ENCODE measurements around the gene ROR1.

ROR1 gene

DNA sequence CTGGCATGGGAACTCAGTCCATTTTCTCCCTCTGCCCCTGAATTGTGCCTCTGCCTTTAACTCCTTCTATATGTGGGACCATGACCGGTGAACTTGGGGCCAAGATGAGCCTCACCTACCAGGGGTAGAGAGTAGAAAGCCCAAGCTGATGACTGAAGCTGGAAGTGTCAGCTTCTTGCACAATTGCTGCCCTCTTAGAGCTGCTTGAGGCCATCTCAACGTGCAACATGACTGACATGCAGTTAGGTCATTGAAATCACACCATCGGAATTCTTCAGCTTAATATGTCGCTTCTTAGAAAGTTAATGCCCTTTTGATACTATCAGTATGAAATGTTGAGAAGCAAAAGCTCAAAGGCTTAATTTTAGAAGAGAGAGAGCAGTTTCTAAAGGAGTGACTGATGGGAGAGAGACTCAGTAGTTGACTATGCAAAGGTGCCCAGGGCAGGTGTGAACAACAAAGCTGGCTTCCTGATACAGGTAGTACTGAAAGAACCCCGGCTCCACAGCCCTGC is 340.3 kb downstream of the ROR1 start:
- DNase-seq, result no peak

DNA sequence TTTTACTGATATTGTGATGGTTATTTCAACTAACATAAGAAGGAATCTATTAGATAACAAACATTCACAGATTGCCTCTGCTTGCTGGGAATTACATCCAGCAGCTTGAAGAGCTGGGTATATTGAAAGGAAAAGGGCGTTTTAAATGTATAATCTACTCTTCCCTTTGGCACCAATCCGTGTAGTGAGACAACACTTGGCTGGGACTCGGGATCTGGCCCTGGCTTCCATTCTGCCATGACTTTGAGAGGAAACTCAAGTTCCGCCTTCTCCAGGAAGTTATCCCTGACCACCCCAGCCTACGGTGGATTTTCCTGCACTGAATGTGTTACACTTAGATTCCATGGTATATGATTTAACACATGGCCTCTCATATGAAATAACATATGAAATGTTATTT is 342.7 kb downstream of the ROR1 start:
- DNase-seq, result no peak

DNA sequence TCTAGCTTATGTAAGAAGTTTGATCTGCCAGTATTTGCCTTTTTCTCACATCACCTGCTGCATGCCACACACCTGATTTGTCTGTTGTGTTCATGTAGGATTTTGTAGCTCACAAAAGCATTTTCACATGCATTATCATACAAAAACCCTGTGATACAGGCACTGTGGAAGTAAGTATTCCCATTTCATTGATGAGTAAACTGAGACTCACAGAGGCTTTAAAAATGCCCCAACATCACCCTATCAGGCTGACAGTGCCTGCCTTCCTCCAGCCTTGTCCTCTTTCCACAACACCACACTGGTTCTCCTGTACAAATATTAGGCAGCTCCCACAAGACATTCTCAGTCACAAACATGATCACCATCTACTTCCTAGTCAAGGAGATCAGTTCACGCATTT is 343.7 kb downstream of the ROR1 start:
- no peak for DNase-seq

DNA sequence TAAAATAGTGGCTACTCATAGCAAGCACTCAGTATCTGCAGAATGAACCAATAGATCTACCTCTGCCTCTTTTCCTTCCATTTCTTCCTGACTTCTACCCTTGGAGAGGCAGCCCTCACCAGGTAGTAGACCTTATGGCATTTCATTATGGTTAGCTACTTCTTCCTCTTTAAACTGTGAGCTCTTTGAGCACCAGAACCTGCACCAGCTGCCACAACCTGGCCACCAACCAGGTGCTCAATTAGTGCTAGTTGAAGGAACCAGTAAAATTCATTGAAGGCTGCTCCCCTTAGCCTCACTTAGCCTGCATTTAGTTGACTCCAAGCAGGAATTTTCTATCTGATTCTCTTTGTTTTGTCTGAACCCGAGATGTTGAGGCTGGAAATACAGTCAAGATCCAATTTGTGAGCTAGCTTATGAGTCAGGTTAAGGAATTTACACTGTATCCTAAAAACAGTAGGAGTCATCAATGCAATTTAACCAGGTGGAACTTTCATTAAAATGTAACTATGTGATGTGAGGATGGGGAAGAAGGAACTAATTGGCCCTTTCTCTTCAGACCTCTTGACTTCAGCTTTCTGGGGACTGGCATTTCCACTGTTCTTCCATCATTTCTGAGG is 348.1 kb downstream of the ROR1 start:
- no peak for DNase-seq

DNA sequence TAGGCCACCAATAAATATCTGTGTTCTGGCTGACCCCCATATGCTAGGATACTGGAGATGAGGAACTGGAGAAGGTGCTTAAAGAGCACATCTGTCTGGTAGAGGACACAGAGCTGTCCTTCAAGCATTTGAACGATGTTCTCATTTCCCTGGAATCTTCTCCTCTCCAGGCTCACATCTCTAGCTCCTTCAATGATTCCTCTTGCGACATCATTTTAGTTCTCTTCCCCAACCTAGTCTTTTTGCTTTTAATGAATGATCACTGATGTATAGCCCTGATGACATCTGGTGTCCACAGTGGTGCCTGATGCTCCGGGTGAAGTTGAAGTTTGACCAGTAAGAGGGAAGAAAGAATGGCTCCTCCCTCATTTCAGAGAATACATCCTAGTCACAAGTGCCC is 348.8 kb downstream of the ROR1 start:
- DNase-seq, result no peak

DNA sequence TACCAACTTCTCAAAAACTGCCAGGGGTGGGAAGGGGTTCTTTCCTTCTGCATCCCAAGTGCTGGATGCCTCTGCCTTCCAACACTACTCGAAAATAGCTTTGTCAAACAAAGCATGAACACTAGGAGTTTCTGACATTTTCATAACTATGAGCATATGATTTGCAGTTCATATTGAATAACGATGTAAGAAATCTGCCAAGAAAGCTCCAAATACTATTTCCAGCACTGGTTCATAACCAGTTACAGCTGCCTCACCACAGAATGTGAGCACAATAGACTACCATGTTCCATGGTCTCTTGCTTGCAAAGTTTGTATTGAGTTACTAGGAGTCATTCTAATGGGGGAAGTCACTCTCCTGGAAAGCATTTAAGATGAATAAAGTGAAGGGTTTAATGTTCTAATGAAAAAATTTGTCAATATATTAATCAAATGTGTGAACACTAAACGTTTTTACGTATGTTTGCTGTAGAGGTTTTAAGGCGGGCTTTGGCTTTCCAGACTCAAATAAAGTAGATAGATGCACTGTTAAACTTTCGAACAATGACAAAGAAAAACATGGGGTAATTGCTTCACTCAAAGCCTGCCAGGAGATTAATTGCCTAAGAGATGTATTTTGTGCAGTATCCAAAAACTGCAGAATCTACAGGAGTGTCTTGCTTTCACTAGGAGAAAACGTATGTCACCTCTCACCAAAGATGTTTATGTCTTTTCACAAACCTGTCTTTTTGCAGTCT is 351.1 kb downstream of the ROR1 start:
- DNase-seq, result no peak

DNA sequence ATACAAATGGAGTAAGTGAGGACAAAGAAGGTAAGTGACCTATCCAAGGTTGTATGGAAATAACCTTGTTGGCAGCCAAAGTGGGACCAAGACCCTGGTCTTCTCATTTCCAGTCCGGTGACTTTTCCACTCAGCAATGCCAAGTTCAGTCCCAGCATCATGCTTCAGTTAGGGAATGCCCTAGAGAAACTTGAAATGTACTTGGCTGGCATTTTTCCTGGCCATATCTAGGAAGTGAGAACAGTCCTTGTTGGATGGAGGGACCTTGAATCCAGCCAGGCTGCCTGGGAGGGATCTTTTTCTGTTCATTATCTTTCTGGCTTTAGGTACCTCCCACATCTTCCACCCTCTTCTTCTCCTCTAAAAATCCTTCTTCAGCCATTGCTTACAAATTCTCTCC is 352.8 kb downstream of the ROR1 start:
- DNase-seq, result no peak

DNA sequence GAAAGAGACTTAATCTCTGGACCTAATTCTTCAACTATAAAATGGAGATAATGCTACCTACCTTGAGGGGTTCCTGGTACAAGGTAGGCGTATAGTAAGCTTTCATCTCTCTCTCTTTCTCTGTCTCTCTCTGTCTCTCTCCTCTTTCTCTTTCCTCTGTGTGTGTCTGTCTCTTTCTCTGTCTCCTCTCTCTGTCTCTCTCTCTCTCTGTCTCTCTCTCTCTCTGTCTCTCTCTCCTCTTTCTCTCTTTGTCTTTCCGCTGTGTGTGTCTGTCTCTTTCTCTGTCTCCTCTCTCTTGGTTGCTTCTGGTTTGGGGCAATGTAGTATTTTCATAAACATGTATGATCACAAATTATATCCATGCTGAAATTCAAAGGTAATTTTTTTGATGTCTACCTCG is 353.5 kb downstream of the ROR1 start:
- DNase-seq, result no peak

DNA sequence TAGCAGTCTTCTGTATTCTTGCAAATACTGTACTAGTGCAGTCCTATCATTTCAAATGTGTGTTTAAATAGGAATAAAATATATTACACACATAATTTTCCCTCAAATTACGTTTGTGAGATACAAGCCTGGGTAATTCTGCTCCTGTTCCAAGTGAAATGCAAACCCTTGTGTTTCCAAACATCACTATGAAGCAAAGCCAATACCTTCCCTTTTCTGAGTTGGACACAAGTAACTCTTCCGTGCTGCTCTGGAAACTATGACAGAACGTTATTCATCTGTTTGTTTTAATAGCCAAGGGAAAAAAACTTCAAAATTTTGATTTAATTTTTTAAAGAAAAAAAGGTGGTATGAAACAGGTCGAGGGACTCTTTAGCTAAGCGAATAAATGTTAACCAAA is 355.9 kb downstream of the ROR1 start:
- no peak for DNase-seq

DNA sequence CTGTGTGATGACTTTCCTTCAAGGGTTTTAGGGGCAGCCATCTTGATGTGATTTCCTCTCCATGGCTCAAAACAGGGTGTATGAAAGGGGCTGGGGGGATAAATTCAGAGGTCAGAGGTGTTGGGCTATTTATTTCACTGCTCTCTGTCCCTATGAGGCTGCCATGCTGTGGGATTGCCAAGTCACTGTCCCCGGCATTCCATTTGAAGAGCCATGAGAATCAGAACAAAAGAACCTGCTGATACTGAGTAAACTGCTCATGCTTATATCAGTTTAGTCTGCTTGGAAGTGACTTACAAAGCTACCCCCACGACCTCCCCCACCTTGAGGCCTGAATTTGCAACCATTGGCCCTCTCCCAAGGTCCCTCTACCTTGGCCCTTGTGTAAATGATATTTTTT is 357.3 kb downstream of the ROR1 start:
- DNase-seq, result no peak

DNA sequence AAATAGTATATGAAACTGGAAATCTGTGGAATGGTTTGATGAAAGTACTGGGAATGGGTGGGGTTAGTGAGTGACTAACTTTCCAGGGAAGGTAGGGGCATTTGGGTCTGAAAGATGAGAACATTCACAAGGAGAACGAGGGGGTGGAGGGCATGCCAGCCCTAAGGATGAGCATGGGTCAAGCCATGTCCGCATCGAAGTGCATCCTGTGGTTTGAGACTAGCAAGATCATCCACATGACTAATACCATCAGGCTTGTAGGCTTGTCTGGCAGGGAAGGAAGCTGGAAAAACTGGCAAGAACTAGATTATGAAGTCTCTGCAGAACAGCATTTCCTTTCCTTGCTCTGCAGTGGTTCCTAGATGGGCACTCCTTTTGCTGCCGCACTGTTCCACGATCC is 359.2 kb downstream of the ROR1 start:
- DNase-seq, result no peak

DNA sequence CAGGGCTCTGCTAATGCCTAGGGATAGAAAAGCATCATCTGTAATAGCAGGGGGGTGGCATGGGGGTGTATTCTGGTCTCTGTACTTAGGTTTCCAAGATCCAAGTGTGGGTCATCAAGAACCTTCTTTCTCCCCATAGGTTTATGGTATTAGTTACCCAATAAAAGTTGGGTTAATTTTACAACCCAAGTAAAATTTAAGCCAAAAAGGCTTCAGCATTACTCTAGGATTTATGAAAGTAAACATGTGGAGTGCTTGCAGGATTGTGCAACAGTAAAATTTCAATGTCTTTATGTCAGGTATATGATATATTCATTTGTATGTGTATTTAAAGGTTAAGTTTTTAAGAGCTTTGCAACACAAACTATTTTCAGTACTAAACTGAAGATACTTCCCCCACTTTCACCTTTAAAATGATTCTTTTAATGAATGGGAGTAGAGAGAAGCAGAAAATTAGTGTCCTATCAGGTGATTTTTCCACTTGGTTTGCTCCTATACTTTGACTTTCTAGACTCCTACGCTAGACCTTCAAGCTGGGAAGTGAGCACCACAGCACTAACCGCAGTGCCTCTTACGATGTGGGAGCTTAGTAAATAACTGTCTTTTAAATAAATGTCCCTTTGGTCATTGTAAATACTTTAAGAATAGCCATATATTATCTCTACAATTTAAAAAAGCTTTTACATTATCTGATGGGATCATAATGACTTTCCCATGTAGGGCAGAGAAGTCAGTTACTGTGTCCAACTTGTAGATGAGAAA is 361.8 kb downstream of the ROR1 start:
- no peak for DNase-seq

DNA sequence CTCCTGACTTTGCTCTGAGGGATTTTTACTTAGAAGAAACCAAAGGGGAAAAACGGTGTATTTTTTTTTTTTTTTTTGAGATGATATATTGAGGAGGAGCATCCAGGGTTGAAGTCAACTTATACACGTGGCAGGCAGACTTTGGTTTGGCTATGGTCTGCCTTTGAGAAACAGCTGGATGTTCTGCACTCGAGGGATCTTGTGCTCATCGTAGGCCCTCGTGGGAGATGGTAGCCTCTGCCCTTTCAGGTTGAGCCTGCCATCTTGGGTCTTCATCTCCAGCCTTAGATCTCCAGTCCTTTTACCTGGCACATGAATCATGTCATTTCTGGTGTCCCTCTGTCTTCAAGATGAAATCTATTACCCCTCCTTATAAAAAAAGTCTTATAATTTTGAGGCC is 362.5 kb downstream of the ROR1 start:
- DNase-seq, result no peak

DNA sequence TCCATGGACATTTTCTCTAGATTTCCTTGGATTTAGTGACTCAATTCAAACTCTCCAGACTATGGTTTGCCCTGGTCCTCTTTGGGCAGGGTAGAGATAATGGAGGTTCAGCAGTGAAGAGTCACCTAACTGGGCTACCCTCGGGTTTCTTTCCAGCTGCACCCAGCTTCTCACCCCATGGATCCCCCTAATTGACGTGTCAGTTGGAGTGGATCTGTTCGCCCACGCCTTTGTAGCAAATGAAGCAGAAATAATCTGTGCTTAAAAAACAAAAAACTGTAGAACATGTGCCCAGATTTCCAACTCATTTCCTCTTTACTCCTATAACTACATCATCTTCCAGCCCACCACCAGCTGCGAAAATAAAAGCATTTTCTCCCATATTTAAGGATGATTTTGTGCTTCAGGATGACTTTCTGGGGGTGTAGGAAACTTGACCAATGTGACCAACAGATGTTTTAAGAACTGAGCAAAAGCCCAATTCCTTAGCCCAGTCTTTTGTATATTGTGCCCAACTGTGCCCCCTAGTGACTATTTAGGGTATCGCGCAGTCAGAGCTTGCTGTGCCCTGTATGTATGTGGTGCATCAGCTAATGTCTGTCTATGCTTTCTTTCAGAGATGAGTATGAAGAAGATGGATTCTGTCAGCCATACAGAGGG is 363.1 kb downstream of the ROR1 start:
- peak; percentile 64 for DNase-seq

DNA sequence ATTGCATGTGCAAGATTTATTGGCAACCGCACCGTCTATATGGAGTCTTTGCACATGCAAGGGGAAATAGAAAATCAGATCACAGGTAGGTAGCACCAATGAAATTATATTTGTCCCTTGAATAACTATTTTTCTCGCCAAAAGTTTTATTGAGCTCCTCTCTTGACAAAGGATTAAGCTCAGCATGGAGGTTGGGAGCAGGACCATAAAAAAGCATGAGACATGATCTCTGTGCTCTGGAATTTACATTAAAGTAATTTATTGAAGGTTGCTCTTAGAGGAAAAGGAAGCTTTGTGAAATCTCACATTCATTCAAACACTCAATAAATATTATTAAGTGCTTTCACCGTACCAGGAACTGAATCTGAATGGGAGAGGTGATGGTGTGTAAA is 363.6 kb downstream of the ROR1 start:
- no peak for DNase-seq

DNA sequence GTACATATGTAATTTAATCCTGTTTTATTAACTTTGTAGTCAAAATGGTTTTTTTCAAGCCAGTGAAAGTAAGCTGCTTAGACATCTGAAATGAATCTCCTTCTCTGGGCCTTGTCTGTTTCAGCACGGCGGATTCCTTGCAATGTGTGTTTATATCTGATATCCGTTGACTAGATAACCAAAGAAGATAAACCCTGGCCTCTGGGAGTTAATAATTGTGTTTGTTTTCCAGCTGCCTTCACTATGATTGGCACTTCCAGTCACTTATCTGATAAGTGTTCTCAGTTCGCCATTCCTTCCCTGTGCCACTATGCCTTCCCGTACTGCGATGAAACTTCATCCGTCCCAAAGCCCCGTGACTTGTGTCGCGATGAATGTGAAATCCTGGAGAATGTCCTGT is 366.1 kb downstream of the ROR1 start:
- no peak for DNase-seq

DNA sequence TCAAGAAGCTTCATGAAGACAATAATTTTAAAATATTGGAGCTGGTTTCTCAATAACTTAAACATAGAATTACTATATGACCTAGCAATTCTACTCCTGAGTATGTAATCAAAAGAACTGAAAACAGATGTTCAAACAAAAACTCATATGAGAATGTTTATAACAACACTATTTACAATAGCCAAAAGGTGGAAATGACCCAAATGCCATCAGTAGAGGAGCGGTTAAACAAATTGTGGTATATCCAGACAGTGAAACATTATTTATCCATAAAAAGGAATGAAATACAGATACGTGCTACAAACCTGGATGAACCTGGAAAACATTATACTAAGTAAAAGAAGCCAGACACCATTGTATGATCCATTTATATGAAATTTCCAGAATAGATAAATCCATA is 366.8 kb downstream of the ROR1 start:
- DNase-seq, result no peak

DNA sequence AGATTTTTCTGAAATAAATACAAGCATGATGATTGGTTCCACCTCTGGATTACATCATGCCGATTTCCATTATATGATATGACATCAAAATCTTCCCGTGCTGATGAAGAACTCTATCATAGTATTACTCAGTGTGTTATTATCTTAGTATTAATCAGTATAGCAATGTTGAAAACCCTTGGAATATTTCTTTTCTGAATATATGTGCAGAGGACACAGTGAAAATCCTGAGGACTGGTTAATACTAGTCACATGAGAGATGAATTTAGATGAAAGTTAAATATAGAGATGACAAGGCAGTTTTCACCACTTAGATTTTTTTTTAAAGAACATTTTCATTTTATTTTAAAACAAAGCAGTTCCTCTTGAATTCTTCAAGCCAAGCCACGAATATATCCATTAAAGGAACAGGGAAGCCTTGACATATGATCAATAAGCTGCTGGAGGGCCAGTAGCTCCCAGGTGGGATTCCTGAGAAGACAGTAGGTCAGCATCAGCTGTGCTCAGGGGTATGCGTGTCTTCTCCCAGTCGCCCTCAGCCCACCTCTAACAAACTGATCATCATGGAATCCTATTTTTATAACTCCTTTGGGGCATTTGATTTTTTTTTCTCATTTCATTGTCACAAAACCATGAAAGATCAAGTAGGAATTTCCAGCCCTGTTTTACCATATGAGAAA is 373.4 kb downstream of the ROR1 start:
- DNase-seq, result no peak

DNA sequence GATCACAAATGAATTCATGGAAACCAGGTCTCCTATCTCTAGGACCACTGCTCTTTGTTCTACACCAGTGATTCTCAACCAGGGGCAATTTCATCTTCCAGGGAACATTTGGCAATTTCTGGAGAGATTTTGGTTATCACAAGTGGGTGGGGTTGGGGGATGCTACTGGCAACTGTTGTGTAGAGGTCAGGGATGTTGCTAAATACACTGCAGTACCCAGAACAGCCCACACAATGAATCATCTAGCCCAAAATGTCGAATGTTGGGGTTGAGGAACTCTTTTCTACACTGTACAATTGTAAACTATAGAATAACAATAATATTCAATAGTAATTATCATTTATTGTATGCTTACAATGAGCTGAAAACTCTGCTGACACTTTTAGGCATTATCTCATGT is 373.9 kb downstream of the ROR1 start:
- DNase-seq, result no peak

DNA sequence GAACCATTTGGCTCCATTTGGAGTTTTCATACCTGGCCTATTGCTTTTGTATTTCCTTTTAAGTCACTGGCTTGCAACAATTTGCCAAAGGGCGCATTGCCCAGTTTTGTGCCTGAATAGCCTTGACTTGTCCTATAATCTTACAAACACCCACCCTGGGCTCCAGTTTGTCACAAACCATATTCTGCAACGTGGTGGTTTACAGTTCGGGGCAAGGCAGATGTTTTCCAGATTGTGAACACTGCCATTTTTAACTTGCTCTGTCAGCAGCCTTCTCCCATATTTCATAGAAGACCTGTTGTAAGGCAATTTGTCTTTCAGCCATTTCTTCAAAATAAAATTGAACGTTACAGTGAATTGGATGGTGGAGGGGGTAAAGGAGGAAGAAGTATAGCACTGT is 376.4 kb downstream of the ROR1 start:
- DNase-seq, result no peak

DNA sequence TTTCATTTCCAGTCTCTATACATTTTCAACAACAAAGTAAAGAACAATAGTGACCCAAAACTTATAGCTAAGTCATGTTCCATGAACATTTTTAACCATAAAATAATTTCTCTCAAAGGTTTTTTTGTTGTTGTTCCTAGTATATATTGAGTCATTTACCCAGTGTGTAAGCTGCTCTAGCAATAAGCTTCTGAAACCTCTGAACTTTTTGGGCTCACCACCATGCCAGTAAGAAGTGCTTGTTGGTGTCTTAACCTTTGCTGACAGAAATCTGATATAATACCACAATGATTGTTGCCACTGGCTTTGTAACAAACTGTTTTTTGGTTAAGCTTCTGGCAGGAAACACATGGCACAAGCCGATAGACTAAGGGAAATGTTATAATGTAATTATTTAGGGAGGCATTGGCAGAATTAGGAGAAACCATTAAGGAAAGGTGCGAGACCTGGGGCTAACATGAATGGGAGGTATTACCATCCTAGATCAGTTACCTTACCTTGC is 377.0 kb downstream of the ROR1 start:
- DNase-seq, result no peak

DNA sequence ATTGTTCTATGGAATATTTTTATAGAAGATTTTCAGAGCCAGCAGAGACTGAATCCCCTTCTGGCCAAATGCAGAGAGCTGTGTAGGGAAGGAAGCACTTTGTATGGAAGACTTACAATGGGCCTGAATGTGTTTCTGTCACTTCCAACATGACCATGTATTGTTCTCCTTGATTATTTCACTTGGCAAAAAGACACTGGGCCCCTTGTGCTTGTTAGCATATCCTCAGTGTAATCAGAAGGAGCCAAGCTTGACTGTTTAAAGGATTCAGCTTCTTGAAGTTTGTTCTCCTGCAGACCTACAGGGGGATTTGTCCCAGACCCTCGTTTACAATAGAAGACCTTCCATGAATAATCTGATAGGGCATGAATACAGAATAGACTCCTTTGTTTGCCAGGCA is 381.5 kb downstream of the ROR1 start:
- DNase-seq, result no peak
